B cell (primary cell): Measurements from ENCODE around the gene DPP10. TPM values are rescaled to one million over a fixed set of nuclear protein-coding genes. Genes with fewer than 3 reads are reported as not detected.

ENCODE experiments used
- ATAC-seq: fragments of 200-7000 bp; cut with Tn5 transposase; one replicate; pipeline ENCODE4 v1.10.0; 2021; ENCODE audit warnings: low read depth, mild to moderate bottlenecking, moderate number of reproducible peaks, moderate library complexity
- CTCF ChIA-PET: fragments of 350-600 bp; sonication (Branson Sonifier 250); formaldehyde crosslinking; loops from one replicate; lab custom pipeline; 2021; ENCODE audit warnings: antibody characterized with exemption, inconsistent platforms; lab: Charles Lee
- POLR2A ChIA-PET: fragments of 350-600 bp; sonication (Branson Sonifier 250); formaldehyde crosslinking; loops from one replicate; lab custom pipeline; 2021; ENCODE audit warnings: antibody characterized with exemption; lab: Charles Lee
- DNase-seq: peaks from one replicate; pipeline ENCODE4 v3.0.0; 2013
- H2AFZ ChIP-seq: 2 replicates; pipeline ENCODE4 v1.6.1; 2012; ENCODE audit warnings: mild to moderate bottlenecking, low read depth, low read length; ENCODE audit not compliant: insufficient read depth, poor library complexity, severe bottlenecking
- H3K27ac ChIP-seq, 2 donors: 1 replicate in 1 of 2; 2 replicates in 1 of 2; pipeline ENCODE4 v1.5.1; 2012 to 2013; ENCODE audit warnings: low read length in 2 of 2, mild to moderate bottlenecking in 2 of 2, moderate library complexity in 1 of 2
- H3K27me3 ChIP-seq, 4 experiments: fragments of 200-600 bp in 1 of 4; sonication (generic) in 1 of 4; replicated peaks in 1 of 4; 1 replicate in 2 of 4; 2 replicates in 2 of 4; pipeline versions ENCODE4 v1.6.1 to v1.7.0; 2013 to 2016; ENCODE audit warnings: low read length in 3 of 4, mild to moderate bottlenecking in 2 of 4, mixed read lengths in 1 of 4, moderate library complexity in 1 of 4; ENCODE audit not compliant: insufficient read depth in 4 of 4, control insufficient read depth in 3 of 4; ENCODE audit errors: control extremely low read depth in 1 of 4
- H3K36me3 ChIP-seq, 2 experiments: replicated peaks in 1 of 2; 1 replicate in 1 of 2; 2 replicates in 1 of 2; pipeline versions ENCODE4 v1.6.1 to v1.7.1; 2013; ENCODE audit warnings: low read length in 1 of 2; ENCODE audit not compliant: insufficient read depth in 2 of 2, control insufficient read depth in 1 of 2; ENCODE audit errors: control extremely low read depth in 1 of 2, extremely low read depth in 1 of 2
- H3K4me1 ChIP-seq, 2 donors: fragments of 200-600 bp in 1 of 2; sonication (generic) in 1 of 2; 1 replicate in 1 of 2; 2 replicates in 1 of 2; pipeline versions ENCODE4 v1.5.1 to v1.6.1; 2013 to 2017; ENCODE audit warnings: low read length in 2 of 2; ENCODE audit not compliant: control insufficient read depth in 2 of 2, insufficient read depth in 2 of 2
- H3K4me2 ChIP-seq: replicated peaks from 2 replicates; pipeline ENCODE3; 2012; ENCODE audit warnings: mild to moderate bottlenecking, low read depth, low read length; ENCODE audit not compliant: poor library complexity, severe bottlenecking
- H3K4me3 ChIP-seq, 5 experiments: fragments of 200-600 bp in 1 of 5; sonication (generic) in 1 of 5; 1 replicate in 3 of 5; 2 replicates in 2 of 5; pipeline versions ENCODE4 v1.5.1 to v1.7.0; 2011 to 2016; ENCODE audit warnings: low read length in 4 of 5, mild to moderate bottlenecking in 4 of 5, low read depth in 2 of 5, control low read depth in 1 of 5, moderate library complexity in 1 of 5; ENCODE audit not compliant: insufficient read depth in 1 of 5; ENCODE audit errors: control extremely low read depth in 1 of 5, extremely low read depth in 1 of 5
- H3K79me2 ChIP-seq: fragments of 200-600 bp; sonication (generic); one replicate; pipeline ENCODE4 v1.6.0; 2016; ENCODE audit warnings: low read length; ENCODE audit not compliant: control insufficient read depth, insufficient read depth
- H3K9ac ChIP-seq: fragments of 200-600 bp; sonication (generic); 2 replicates; pipeline ENCODE4 v1.6.1; 2017; ENCODE audit warnings: mild to moderate bottlenecking, low read length, moderate library complexity
- H3K9me3 ChIP-seq, 3 donors: one replicate each; pipeline versions ENCODE4 v1.6.1 to v1.7.1; 2013; ENCODE audit warnings: low read length in 2 of 3; ENCODE audit not compliant: control insufficient read depth in 2 of 3, insufficient read depth in 1 of 3; ENCODE audit errors: control extremely low read depth in 1 of 3
- H4K20me1 ChIP-seq: 2 replicates; pipeline ENCODE4 v1.6.0; 2012; ENCODE audit warnings: mild to moderate bottlenecking, low read length; ENCODE audit not compliant: insufficient read depth, control insufficient read depth, poor library complexity, severe bottlenecking
- H3K27ac Mint-ChIP-seq: one replicate; pipeline ENCODE4 v1.8.0; 2021; ENCODE audit warnings: mixed read lengths
- H3K27me3 Mint-ChIP-seq: one replicate; pipeline ENCODE4 v1.8.0; 2021; ENCODE audit warnings: mixed read lengths
- H3K4me1 Mint-ChIP-seq: one replicate; pipeline ENCODE4 v1.8.0; 2021; ENCODE audit warnings: mixed read lengths
- H3K4me3 Mint-ChIP-seq: one replicate; pipeline ENCODE4 v1.8.0; 2021; ENCODE audit warnings: mixed read lengths
- H3K9me3 Mint-ChIP-seq: one replicate; pipeline ENCODE4 v1.8.0; 2022; ENCODE audit warnings: mixed read lengths; ENCODE audit not compliant: insufficient read depth
- EZH2 ChIP-seq: IDR thresholded peaks from 2 replicates; pipeline ENCODE4 v1.6.1; 2012; ENCODE audit warnings: borderline replicate concordance, low read depth, mild to moderate bottlenecking, moderate library complexity, low read length; ENCODE audit not compliant: insufficient read depth, poor library complexity, severe bottlenecking
- WGBS: methylation state at CpG from one replicate; pipeline ENCODE4 v1.1.5; 2013; ENCODE audit warnings: missing lambda C conversion rate; ENCODE audit not compliant: insufficient coverage; 5-methylcytosine and 5-hydroxymethylcytosine counted together
- intact Hi-C: fragments of 100-400 bp; cut with micrococcal nuclease; formaldehyde crosslinking; loops from one replicate; pipeline ENCODE4 v1.10.0; 2022
- polyA plus RNA-seq: library from polyadenylated mRNA; depleted of rRNA; stranded (reverse); fragments of >200 nt; gene quantifications from 2 replicates; pipeline ENCODE4 v1.2.3, GENCODE V29; 2012
- total RNA-seq, 2 donors: library from RNA; stranded (reverse); fragments of 120-200 nt in 1 of 2; gene quantifications; 1 replicate in 1 of 2; 2 replicates in 1 of 2; pipeline versions ENCODE4 v1.2.3 to v1.2.4, GENCODE V29; 2013 to 2022
- TF ChIP-seq, protein P1 (sequence below): fragments of 200-600 bp; IDR thresholded peaks from one replicate; pipeline ENCODE4 v1.8.0; 2022; ENCODE audit warnings: antibody characterized with exemption, mild to moderate bottlenecking

DPP10 gene
- total and polyA plus RNA-seq, 2 donors (not counting 1 experiment from before 2014, with no cell fraction given): not detected

DNA sequence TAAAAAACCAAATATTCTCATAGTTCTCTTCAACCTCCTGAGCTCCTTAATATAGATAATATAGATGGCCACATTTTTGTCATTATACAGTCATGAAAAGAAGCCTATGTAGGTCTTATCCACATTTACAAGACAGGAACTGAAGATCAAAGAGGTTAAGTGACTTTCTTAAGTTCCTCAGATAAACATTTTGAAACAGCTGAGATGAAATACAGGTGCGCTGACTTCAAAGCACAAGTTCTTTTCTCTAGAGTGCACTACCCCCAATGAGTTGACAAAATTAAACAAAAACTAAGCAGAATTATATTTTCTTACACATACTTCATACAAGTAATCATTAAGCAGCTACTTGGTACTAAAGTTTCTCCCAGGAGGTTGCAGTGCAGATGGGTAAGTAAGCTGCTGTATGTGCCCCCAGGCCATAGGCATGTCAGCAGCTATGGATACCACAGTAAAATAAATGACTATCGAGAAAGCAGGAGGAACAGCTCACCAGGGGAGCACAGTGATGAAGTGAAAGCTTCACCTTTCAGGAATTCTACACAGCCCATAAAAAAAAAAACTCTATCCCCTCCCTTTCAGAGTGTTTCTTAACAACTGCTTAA, 199.8 kb downstream of the DPP10 start:
- H3K9ac ChIP-seq: no peak overlapping the region
- DNase-seq: no peak
- CTCF ChIA-PET: no interaction called here
- no peaks in the 10 kb centered on the region for H3K36me3 ChIP-seq
- Mint-ChIP-seq H3K4me3 (no peak overlapping the region), H3K9me3 (peaks cover 5% of the 10 kb centered on the region), H3K27ac (no peak overlapping the region), H3K27me3 (no peaks in the 10 kb centered on the region), H3K4me1 (no peaks in the 10 kb centered on the region)
- no peak for TF ChIP-seq EZH2
- TF ChIP-seq, protein P1, sequence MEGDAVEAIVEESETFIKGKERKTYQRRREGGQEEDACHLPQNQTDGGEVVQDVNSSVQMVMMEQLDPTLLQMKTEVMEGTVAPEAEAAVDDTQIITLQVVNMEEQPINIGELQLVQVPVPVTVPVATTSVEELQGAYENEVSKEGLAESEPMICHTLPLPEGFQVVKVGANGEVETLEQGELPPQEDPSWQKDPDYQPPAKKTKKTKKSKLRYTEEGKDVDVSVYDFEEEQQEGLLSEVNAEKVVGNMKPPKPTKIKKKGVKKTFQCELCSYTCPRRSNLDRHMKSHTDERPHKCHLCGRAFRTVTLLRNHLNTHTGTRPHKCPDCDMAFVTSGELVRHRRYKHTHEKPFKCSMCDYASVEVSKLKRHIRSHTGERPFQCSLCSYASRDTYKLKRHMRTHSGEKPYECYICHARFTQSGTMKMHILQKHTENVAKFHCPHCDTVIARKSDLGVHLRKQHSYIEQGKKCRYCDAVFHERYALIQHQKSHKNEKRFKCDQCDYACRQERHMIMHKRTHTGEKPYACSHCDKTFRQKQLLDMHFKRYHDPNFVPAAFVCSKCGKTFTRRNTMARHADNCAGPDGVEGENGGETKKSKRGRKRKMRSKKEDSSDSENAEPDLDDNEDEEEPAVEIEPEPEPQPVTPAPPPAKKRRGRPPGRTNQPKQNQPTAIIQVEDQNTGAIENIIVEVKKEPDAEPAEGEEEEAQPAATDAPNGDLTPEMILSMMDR: no peak
- no peak overlapping the region for H3K4me3 ChIP-seq
- no peak overlapping the region for H2AFZ ChIP-seq
- H3K27ac ChIP-seq: no peak overlapping the region
- no peak overlapping the region for H3K4me2 ChIP-seq
- intact Hi-C loops: no loop called here
- no peak for ATAC-seq
- no peaks in the 10 kb centered on the region for H3K4me1 ChIP-seq
- H3K27me3 ChIP-seq: no peaks in the 10 kb centered on the region
- 100% methylated on average over 2 of the region's 2 CpGs for WGBS
- no peaks in the 10 kb centered on the region for H4K20me1 ChIP-seq
- POLR2A ChIA-PET: no interaction called here
- H3K9me3 ChIP-seq: peaks cover 0 to 3% (median 0%) of the 10 kb centered on the region in 3 donors
- H3K79me2 ChIP-seq: no peaks in the 10 kb centered on the region

- Mint-ChIP-seq H3K9me3 (peaks cover 2% of the 10 kb centered on the region), H3K27me3 (no peaks in the 10 kb centered on the region), H3K27ac (no peak overlapping the region), H3K4me3 (no peak overlapping the region), H3K4me1 (no peaks in the 10 kb centered on the region)
- intact Hi-C loops: no loop called here
- no peak for TF ChIP-seq EZH2
- TF ChIP-seq, protein P1: no peak
- H3K9ac ChIP-seq: no peak overlapping the region
- no peaks in the 10 kb centered on the region for H3K36me3 ChIP-seq
- no peak overlapping the region for H3K27ac ChIP-seq
- no peak overlapping the region for H3K4me2 ChIP-seq
- CTCF ChIA-PET: no interaction called here
- no peaks in the 10 kb centered on the region for H3K27me3 ChIP-seq
- no peak overlapping the region for H2AFZ ChIP-seq
- H3K4me3 ChIP-seq: no peak overlapping the region
- POLR2A ChIA-PET: no interaction called here
- 96% methylated on average over 2 of the region's 2 CpGs for WGBS
- no peak for ATAC-seq
- peaks cover 0 to 3% (median 0%) of the 10 kb centered on the region in 3 donors for H3K9me3 ChIP-seq
- H3K4me1 ChIP-seq: no peaks in the 10 kb centered on the region
- no peaks in the 10 kb centered on the region for H4K20me1 ChIP-seq
- no peaks in the 10 kb centered on the region for H3K79me2 ChIP-seq
- DNase-seq: no peak
These were observed 200.6 kb downstream of the DPP10 start for GRCh38 chr2:114642988-114643553.
